ENCODE measurements around the gene SLC12A3. TPM values are rescaled to one million over a fixed set of nuclear protein-coding genes. Genes with fewer than 3 reads are reported as not detected.

SLC12A3 gene
- total RNA-seq, 2 donors from 2014 or later = not detected

GRCh38 chr16:56876048-56876447 lies 11.0 kb downstream of the SLC12A3 start:
- no peak overlapping the region for H3K27ac ChIP-seq
- H3K36me3 ChIP-seq = no peaks in the 10 kb centered on the region
- DNase-seq (ENCODE audit: low spot score) (no peak), ATAC-seq (ENCODE audit: insufficient number of reproducible peaks, low FRiP score, low read depth) (no peak)
- no peaks in the 10 kb centered on the region for H3K9me3 ChIP-seq
- H3K4me1 ChIP-seq (ENCODE audit: control insufficient read depth in 1 of 2, low read depth in 2 of 2) = no peaks in the 10 kb centered on the region
- TF ChIP-seq, protein P1, sequence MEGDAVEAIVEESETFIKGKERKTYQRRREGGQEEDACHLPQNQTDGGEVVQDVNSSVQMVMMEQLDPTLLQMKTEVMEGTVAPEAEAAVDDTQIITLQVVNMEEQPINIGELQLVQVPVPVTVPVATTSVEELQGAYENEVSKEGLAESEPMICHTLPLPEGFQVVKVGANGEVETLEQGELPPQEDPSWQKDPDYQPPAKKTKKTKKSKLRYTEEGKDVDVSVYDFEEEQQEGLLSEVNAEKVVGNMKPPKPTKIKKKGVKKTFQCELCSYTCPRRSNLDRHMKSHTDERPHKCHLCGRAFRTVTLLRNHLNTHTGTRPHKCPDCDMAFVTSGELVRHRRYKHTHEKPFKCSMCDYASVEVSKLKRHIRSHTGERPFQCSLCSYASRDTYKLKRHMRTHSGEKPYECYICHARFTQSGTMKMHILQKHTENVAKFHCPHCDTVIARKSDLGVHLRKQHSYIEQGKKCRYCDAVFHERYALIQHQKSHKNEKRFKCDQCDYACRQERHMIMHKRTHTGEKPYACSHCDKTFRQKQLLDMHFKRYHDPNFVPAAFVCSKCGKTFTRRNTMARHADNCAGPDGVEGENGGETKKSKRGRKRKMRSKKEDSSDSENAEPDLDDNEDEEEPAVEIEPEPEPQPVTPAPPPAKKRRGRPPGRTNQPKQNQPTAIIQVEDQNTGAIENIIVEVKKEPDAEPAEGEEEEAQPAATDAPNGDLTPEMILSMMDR (IDR thresholded peaks at IDR 0.05) = no peak
- no peak overlapping the region for H3K4me3 ChIP-seq
- H3K27me3 ChIP-seq (replicated peaks; ENCODE audit: insufficient read depth) = no peaks in the 10 kb centered on the region

DNA sequence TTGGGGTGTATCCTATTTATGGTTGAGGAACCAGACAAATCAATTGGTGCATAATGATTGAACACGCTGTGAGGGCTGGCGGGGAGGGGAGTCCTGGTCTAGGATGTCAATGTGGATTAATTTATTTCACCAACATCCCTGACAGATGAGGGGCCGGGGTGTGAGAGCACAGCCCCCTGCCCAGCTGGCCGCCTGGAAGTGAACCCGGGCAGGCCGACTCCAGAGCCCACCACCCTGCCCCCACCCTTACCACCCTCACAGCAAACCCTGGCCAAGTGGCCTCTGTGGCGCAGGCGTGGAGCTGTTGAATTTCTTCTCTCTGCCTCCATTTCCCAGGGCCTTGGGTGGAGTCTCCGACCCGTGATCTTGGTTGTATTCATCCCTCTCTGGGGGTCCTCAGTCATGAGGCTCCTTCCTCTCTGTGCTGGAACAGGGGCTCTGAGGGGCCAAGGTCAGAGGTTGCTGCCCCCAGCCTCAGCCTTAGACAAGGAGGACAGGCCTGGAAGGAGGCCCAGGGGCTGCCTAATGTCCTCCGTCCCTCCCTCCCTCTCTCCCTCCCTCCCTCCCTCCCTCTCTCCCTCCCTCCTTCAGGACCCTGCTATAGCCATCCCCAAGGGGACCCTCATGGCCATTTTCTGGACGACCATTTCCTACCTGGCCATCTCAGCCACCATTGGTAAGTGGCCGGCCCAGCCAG lies 12.6 kb downstream of the SLC12A3 start:
- Histone ChIP-seq H3K27ac (no peak overlapping the region), H3K27me3 (replicated peaks; ENCODE audit: insufficient read depth) (no peaks in the 10 kb centered on the region), H3K9me3 (no peaks in the 10 kb centered on the region), H3K36me3 (no peaks in the 10 kb centered on the region), H3K4me3 (no peak overlapping the region), H3K4me1 (ENCODE audit: control insufficient read depth in 1 of 2, low read depth in 2 of 2) (no peaks in the 10 kb centered on the region)
- TF ChIP-seq, protein P1 (IDR thresholded peaks at IDR 0.05) = no peak
- ATAC-seq (ENCODE audit: insufficient number of reproducible peaks, low FRiP score, low read depth) = no peak
- no peak for DNase-seq (ENCODE audit: low spot score)

GRCh38 chr16:56878282-56878854 lies 13.4 kb downstream of the SLC12A3 start:
- Histone ChIP-seq H3K27ac (no peak overlapping the region), H3K4me1 (ENCODE audit: control insufficient read depth in 1 of 2, low read depth in 2 of 2) (no peaks in the 10 kb centered on the region), H3K27me3 (replicated peaks; ENCODE audit: insufficient read depth) (no peaks in the 10 kb centered on the region), H3K36me3 (no peaks in the 10 kb centered on the region), H3K9me3 (no peaks in the 10 kb centered on the region), H3K4me3 (no peak overlapping the region)
- TF ChIP-seq, protein P1 (IDR thresholded peaks at IDR 0.05) = no peak
- ATAC-seq (ENCODE audit: insufficient number of reproducible peaks, low FRiP score, low read depth) (no peak), DNase-seq (ENCODE audit: low spot score) (no peak)

DNA sequence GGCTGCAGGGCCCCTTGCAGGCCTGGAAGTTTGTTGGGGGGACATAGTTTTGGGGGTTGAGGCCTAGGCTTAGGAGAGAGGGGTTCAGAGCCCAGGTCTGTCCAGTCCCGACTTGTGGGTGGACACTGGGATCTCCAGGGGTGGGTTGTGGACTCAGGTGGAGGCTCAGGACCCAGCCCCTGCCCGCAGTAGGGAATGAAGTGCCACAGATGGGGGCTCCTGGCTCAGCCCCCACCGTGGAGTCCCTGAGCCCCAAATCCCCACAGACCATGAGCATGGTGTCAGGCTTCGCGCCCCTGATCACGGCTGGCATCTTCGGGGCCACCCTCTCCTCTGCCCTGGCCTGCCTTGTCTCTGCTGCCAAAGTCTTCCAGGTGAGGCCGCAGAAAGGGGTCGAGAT lies 14.3 kb downstream of the SLC12A3 start:
- TF ChIP-seq, protein P1 (IDR thresholded peaks at IDR 0.05) = no peak
- H3K4me3 ChIP-seq = no peak overlapping the region
- H3K9me3 ChIP-seq = no peaks in the 10 kb centered on the region
- no peak overlapping the region for H3K27ac ChIP-seq
- no peak for DNase-seq (ENCODE audit: low spot score)
- no peaks in the 10 kb centered on the region for H3K36me3 ChIP-seq
- H3K4me1 ChIP-seq (ENCODE audit: control insufficient read depth in 1 of 2, low read depth in 2 of 2) = no peaks in the 10 kb centered on the region
- ATAC-seq (ENCODE audit: insufficient number of reproducible peaks, low FRiP score, low read depth) = no peak
- no peaks in the 10 kb centered on the region for H3K27me3 ChIP-seq (replicated peaks; ENCODE audit: insufficient read depth)

- no peak for DNase-seq (ENCODE audit: low spot score)
- H3K4me3 ChIP-seq = no peak overlapping the region
- H3K36me3 ChIP-seq = no peaks in the 10 kb centered on the region
- no peaks in the 10 kb centered on the region for H3K9me3 ChIP-seq
- no peaks in the 10 kb centered on the region for H3K4me1 ChIP-seq (ENCODE audit: control insufficient read depth in 1 of 2, low read depth in 2 of 2)
- no peak overlapping the region for H3K27ac ChIP-seq
- no peak for ATAC-seq (ENCODE audit: insufficient number of reproducible peaks, low FRiP score, low read depth)
- H3K27me3 ChIP-seq (replicated peaks; ENCODE audit: insufficient read depth) = no peaks in the 10 kb centered on the region
- TF ChIP-seq, protein P1 (IDR thresholded peaks at IDR 0.05) = no peak
Observed at GRCh38 chr16:56880176-56880575, 15.2 kb downstream of the SLC12A3 start.
